HepG2 (cell line): ENCODE results near the gene CTDNEP1.

Experiments used
- CBFB ChIP-seq: sonication (generic); formaldehyde crosslinking; IDR thresholded peaks from 2 replicates; pipeline ENCODE4 v1.4.0; 2020; ENCODE audit warnings: missing genetic modification reagents
- JUND ChIP-seq: sonication (generic); formaldehyde crosslinking; IDR thresholded peaks from 2 replicates; pipeline ENCODE4 v1.8.0; 2022; ENCODE audit warnings: mild to moderate bottlenecking, missing genetic modification reagents
- KMT2A ChIP-seq: sonication (generic); formaldehyde crosslinking; IDR thresholded peaks from 2 replicates; pipeline ENCODE4 v1.4.0; 2020; ENCODE audit warnings: missing genetic modification reagents

- TF ChIP-seq KMT2A (CRISPR knock-in tag), result no peak
- TF ChIP-seq JUND (CRISPR knock-in tag), result no peak
- TF ChIP-seq CBFB (CRISPR knock-in tag), result no peak
Observed at GRCh38 chr17:7218166-7218565, 33.4 kb downstream of the CTDNEP1 start.
